Skeletal muscle cell (primary cell): ENCODE measurements around the gene TBC1D1.

ENCODE experiments used
- DNase-seq: peaks from one replicate; pipeline ENCODE4 v3.0.0-alpha.2; 2010; ENCODE audit warnings: low read depth
- H3K4me3 ChIP-seq: 2 replicates; pipeline ENCODE4 v1.5.1; 2011; ENCODE audit warnings: low read depth, mild to moderate bottlenecking, control low read depth, low read length, moderate library complexity

The TBC1D1 gene

DNA sequence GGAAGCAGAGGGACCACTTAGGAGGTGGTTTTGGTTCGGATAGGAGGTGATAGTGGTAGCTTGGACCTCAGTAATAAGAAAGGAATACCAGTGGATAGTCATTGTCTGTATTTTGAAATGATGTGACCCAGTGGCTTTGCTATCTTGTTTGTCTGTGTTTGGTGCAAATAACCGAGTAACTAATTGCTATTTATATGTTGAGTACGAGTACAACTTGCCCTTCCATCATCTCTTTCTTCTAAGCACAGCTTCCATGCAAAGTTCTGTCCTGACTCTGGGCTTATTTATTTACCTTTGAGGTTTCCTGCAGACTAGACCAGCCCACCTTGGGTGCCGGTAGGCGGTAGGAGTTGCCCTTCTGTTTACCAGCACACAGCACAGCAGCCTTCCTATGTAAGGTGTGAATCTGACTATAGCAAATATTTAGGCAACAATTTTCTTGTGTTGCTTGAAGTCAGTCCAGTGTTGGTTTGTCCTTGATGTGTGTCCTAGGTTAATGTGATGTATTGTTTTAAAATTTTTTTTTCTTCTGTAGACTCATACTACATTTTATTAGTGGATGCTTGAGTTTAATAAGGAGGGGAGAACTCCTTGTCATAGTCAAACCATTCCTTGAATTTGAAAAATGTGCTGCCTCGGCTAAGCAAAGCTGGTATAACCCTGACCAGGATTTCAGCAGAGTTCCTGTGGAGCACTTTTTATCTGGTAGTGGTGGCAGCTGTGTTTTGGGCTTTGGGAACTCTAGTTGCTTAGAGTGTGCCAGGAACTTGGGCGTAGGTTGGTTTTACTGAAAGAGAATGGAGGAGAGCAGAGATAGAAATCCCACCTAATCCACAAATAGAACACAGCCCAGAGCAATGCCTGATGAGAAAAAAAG is 91.2 kb downstream of the TBC1D1 start:
- DNase-seq, result no peak
- H3K4me3 ChIP-seq, result no peak overlapping the region

- no peak overlapping the region for H3K4me3 ChIP-seq
- DNase-seq, result no peak
These were observed 91.9 kb downstream of the TBC1D1 start for GRCh38 chr4:37982736-37983135.

DNA sequence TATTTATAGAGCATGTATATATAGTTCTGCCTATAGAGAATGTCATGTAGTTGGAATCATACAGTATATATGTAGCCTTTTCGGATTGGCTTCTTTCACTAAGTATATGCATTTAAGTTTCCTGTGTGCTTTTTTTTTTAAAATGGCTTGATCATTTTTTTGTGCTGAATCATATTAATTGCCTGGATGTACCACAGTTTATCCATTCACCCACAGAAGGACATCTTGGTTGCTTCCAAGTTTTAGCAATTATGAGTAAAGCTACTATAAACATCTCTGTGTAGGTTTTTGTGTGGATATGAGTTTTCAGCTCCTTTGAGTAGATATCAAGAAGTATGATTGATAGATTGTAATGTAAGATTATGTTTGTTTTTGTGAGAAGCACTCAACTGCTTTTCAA is 93.1 kb downstream of the TBC1D1 start:
- no peak for DNase-seq

GRCh38 chr4:37985730-37986275 is 94.9 kb downstream of the TBC1D1 start:
- DNase-seq, result no peak
- no peak overlapping the region for H3K4me3 ChIP-seq

More for the DNA sequence above, 93.1 kb downstream of the TBC1D1 start:
- H3K4me3 ChIP-seq, result no peak overlapping the region

DNA sequence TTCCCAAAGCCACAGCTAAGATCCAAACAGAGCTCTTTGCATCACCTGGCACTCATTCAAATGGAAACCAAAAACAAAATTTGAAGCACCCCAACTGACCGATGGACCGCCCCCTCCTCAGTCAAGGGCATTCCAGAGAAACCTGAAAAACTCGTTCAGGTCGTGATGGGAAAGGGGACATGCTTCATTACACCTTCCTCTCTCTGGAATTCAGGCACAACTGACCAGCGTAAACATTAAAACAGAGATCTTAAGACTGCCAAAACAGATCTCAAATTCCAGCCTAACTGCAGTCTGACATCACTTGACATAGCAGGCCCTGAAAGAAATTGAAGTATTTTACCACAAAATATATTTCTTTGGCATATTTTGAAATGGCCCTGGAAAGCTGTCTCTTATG is 97.8 kb downstream of the TBC1D1 start:
- DNase-seq, result no peak

DNA sequence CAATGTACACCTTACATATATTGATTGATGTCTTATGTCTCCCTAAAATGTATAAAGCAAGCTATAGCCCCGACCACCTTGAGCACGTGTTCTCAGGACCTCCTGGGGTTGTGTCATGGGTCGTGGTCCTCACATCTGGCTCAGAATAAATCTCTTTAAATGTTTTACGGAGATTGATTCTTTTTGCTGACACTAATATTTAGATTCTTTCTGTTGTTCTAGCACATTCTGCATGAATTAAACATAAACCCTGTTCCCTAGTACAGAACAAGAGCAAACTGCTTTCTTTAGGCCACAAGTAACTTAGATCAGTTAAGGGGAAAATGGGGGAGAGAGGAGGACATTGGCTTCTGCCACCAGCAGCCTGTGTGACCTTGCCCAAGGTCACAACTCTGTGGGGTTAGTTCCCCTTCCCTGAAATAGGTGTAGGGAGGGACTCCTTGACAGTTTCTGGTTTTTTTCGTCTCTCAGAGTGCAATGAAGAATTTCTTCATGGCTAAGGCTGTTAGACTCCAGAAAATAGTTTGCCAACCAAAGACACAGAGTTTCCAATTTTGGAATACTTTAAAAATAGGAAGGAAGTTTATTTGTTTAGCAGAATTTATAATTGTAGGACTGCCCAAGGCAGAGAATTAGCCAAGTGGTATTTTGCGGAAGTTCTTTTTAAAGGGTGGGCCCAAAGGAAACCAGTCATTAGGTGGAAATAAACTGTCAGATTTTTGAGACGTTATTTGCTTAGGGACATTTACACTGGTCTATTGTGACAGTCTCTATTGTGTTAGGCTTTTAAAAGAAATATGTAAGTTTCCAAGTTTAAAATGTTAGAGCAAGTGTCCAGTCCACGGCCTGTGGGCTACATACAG is 98.7 kb downstream of the TBC1D1 start:
- no peak overlapping the region for H3K4me3 ChIP-seq
- DNase-seq, result no peak

More for the DNA sequence above, 97.8 kb downstream of the TBC1D1 start:
- no peak overlapping the region for H3K4me3 ChIP-seq

GRCh38 chr4:37990731-37991245 is 99.9 kb downstream of the TBC1D1 start:
- no peak for DNase-seq
- no peak overlapping the region for H3K4me3 ChIP-seq

GRCh38 chr4:37991623-37992410 is 100.9 kb downstream of the TBC1D1 start:
- H3K4me3 ChIP-seq, result no peak overlapping the region
- no peak for DNase-seq

DNA sequence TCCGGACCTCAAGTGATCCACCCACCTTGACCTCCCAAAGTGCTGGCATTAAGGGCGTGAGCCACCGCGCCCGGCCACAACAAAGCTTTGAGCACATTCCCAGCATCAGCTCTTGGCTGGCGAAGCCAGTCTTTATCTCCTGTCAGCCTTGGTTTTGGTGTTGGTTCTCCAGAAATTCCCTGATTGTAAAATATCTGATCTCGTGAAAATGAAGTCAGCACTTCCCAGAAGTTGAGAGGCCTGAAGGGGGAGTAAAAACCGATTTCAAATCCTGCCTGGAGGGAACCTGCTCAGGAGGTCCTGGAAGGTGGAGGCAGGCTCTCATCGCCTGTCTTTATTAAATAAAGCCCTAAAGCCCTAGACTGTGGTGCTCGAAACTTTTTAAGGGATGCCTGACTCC is 102.9 kb downstream of the TBC1D1 start:
- no peak for DNase-seq
- H3K4me3 ChIP-seq, result no peak overlapping the region

- DNase-seq, result no peak
- H3K4me3 ChIP-seq, result no peak overlapping the region
These were observed 103.7 kb downstream of the TBC1D1 start for GRCh38 chr4:37994569-37994968.

DNA sequence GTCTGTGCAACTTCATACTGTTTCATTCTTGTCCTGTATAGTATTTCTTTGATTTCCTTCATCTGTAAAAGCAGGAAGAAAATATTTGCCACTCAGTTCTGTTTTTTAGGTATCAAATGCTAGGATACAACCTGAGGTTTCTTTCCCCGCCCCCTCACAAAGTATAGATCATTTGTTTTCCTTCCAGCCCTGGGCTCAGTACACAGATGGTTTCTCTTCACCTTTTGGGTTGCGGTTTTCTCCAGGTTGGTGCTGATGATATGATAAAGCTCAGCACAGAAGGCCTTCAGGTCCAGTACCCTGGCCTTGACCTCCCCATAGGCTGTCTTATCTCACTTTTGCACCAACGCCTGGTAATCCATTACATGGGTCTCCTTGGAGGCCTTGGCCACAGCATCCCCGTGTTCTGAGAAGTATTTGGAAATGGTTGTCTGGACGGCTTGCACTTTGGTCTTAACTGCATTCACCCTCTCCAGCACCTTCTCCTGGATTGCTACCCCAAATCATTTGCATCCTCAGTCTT is 104.5 kb downstream of the TBC1D1 start:
- no peak overlapping the region for H3K4me3 ChIP-seq
- DNase-seq, result no peak

DNA sequence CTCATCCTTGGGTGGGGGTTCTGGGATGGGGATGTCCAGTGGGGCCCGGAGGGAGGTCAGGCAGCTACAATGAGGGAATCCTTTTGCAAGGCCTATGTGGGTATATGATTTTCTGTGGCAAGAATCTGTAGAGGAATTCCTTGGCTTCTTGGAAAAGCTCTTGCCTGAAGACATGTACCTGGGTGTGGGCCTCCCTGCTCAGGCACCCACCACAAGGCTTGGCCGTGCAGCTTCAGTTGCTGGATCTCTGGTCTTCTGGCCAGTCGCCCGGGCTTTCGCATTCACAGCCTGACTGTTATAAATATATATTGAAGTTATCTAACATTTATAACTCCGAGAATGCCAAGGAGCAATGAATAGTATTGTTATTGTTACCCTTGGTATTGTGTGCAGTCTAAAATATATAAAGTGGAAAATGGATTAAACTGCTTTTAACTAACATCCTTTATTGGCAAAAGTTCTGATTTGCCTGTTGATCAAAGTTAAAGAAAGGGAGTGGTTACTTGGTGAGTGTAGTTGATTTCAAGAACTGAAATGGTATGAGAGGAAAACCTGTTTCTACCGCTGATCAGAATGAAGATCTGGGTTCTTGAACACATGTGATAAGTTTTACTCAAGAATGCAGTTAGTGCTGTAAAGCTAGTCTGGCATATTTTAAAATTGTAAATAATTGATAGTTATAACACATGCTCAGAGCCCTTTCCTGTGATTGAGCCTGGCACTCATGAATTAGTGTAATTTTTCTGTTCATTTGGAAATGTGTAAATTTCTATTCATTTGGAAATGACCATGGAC is 105.3 kb downstream of the TBC1D1 start:
- DNase-seq, result no peak
- H3K4me3 ChIP-seq, result no peak overlapping the region

DNA sequence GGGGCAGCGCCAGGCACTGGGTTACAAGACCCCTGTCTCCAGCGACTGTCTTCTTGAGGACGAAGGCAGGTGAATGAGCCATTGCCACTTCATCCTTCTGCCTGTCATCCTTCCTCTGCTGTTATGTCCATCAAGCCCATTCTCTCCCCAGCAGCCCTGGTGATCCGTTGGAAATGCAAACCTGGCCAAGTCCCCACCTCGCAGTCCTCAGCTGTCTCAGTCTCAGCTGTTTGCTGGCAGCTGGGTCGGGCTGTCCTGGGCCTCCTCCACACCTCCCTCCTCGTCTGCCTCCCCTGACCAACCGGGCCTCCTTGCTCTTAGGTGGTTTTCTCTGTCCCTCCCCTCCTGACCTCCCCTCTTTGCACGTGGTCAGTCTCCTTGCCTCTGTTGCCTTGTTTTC is 107.3 kb downstream of the TBC1D1 start:
- DNase-seq, result no peak

DNA sequence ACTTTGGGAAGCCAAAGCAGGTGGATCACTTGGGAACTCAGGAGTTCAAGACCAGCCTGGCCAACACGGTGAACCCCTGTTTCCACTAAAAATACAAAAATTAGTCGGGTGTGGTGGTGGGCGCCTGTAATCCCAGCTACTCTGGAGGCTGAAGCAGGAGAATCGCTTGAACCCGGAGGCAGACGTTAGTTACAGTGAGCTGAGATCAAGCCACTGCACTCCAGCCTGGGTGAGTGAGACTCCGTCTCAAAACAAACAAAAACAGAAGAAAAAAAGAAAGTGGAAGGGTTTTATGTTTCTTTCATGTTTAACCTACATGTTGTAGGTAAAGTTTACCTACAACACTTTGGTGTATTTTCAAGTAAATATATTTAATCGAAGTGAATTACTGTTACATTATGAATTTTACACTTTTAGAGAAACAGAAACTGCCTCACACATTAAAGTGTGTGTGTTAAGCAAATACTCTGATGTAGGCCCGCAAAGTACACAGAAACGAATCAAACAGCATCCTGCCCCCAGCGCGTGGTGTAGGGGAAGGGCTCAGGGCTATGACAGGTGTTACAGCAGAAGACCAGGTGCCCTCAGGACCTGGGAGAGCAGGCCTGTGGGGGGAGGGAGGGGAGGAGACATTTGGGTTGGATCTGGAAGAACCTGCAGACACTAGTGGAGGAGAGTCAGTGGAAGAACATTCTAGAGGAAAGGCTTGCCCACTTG is 108.3 kb downstream of the TBC1D1 start:
- DNase-seq, result no peak
- H3K4me3 ChIP-seq, result no peak overlapping the region

More for the DNA sequence above, 107.3 kb downstream of the TBC1D1 start:
- H3K4me3 ChIP-seq, result no peak overlapping the region

DNA sequence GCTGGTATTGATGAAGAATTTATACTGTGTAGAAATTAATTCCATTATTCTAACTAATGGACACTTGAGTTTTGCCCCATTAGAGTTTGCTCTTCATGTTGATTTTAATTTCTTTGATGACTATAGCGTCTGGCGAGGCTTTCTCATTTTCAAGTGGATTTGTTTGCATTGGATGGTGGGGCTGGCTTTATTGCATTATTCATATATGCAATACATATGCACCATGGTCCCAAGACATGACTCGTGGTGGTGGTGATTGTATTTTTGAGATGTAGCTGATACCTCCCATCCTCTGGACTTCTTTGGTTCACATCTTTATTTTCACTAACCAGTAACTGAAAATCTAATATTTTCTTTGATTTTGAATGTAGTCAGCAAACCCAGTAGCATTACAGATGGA is 109.1 kb downstream of the TBC1D1 start:
- H3K4me3 ChIP-seq, result no peak overlapping the region
- DNase-seq, result no peak

DNA sequence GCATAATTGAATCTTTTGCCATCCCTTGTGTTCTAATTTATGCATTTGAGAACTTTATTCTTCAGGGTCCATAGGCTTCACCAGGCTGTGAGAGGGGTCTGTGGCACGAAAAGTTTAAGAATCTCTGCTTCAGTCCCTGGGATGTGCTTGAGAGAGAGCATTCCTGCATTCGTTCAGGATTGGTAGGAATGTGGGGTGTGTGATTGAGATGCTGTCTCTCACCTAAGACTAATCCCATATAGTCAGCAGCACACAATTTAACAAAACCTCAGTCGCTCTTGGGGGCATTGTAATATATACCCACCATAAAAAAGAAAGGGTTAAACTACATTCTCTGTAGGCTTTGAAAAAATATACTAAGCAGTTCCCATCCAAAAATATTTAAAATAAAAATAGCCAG is 111.0 kb downstream of the TBC1D1 start:
- no peak overlapping the region for H3K4me3 ChIP-seq
- no peak for DNase-seq

GRCh38 chr4:38002451-38003071 is 111.7 kb downstream of the TBC1D1 start:
- H3K4me3 ChIP-seq, result no peak overlapping the region
- no peak for DNase-seq
